GM19043 (cell line): ENCODE results near the gene PRSS38.

Experiments
- ATAC-seq: cut with Tn5 transposase; IDR thresholded peaks from one replicate; pipeline ENCODE4 v1.9.1; 2021; ENCODE audit warnings: low read depth; ENCODE audit not compliant: unreplicated experiment

The PRSS38 gene

DNA sequence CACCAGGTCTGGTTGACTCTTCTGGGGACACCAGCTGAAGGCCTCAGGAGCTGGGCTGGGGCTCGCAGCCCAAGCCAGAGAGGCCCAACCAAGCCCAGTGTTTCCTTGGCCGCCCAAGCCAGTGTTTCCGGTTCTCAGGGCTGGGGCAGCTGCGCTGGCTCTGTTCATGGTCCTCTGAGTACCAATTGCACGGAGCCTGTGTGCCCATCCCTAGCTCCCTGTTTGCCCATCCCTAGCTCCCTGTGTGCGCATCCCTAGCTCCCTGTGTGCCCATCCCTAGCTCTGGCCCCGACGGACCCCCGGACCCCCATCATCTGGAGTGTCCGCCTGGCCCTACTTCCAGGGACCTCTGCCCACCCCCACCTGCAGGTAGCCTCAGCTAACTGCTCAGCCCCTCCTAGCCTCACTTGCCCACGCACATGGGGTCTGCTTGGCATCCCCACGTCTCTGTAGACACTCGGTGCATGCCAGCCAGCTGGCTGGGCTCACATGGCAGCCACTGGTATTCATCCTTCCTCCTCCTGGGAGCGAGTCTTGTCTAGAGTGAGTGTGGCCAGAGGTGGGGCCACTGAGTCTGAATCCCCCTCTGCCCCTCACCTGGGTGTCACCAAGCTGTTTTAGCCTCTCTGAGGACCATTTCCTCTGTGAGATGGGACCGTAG lies 68.3 kb downstream of the PRSS38 start:
- no peak for ATAC-seq

DNA sequence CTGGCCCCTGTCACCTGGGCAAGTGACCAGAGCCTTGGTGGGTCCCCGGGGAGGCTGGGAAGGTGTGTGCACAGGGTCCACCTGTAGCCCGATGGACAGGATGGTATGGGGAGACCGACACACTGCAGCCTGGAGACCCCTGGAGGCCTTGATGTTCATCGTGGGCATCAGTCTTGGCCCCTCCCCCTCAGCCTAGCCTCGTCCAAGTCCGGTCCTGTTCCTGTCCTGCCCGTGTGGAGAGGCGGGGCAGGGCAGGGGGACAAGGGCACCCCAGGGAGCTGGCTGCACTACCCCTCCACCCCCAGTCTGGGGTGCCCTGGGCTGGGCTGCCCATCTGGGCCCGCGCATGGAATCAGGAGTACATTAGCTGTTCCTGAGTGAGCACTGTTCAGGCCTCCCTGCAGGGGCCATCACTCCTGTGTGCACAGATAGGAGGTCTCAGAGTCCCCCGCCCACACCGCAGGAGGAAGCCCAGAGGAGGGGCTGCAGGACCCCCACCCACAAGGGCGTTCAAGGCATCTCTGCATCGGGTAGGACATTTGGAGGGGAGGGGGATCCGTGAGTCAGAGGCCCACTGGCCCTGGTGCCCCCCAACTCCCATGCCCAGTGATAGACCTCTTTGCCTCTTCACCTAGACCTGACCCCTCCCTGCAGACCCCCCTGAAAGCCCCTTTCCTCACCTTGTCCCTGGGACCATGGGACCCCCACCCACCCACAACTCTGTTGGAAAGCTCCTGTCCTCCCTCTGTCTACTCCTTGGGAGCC lies 69.1 kb downstream of the PRSS38 start:
- no peak for ATAC-seq

DNA sequence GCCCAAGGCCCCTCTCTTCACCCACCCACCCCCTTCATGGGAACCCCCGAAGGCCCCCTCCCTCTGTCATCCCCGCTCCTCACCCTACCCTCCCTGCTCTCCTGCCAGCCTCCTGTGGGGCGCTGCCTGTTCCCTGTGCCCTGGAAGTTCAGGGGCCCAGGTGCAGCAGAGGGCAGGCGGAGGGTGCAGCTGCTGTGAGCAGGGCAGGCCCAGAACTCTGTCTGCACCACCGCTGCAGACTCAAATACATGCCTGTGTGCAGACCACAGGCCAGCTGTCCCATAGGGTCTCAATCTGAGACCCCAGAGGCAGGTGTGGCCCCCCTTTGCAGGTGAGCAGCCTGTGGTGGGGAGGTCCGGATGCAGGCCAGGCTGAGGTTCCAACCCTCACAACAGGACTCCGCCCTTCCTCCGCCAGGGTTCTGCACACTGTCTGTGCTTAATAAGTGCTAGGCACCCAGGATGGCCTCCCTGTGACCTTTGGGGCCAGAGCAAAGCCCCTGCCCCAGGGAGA lies 69.7 kb downstream of the PRSS38 start:
- no peak for ATAC-seq

DNA sequence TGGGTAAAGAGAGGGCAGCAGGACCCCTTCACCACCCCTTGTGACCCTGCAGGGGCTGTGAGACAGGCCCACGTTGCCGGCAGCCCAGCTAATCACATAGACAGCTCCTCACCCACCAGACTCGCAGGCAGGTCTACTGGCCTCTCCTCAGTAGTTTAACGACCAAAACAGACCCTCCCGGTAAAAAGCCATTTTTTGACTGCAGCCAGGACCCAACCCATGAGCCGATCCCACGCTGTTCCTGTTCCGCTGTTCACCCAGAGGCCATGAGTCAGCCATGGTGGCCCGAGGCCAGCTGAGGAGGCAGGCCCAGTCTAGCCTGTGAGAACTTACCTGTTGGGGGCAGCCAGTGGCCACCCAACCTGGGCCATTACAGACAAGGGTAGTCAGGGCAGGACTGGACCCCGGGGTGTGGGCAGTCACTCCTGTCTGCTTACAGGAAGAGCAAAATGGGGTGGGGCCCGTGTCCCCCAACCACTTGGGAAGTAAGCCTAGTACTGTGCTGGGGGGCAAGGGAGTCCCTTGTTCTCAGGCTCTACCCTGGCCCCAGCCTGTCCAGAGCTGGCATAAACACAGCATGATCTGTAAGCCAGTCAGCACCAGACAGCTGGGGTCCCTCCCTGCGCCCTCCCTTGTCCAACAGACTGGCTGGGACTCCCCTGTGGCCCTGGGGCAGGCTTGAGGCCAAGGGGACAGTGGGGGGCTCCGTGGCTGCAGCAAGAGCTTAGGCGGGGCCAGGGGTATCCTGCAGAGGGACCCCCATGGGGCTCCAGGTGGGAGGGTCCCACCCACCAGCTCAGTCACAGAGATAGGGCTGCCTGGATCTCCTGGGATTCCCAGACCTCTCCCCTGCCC lies 70.4 kb downstream of the PRSS38 start:
- no peak for ATAC-seq

DNA sequence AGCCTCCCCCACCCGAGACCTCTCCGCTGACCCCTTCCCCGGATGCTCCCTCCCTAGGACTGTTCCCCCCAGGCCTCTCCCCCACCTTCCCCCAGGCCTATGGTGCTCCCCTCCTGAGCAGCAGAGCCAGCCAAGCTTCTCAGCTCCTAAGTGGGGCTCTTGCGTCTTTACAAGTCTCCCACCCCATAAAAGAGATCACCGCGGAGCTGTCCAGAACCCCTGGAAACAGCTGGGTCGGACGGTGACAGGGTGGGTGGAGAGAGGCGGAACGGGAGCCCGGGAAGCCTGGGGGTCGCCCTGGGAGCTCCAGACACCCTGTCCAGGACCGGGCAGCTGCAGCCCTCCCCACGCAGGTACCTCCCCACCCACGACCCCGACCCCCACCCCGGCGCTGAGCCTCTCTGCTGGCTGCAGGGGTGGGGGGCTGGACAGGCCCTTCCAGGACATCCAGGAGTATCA lies 71.1 kb downstream of the PRSS38 start:
- no peak for ATAC-seq

DNA sequence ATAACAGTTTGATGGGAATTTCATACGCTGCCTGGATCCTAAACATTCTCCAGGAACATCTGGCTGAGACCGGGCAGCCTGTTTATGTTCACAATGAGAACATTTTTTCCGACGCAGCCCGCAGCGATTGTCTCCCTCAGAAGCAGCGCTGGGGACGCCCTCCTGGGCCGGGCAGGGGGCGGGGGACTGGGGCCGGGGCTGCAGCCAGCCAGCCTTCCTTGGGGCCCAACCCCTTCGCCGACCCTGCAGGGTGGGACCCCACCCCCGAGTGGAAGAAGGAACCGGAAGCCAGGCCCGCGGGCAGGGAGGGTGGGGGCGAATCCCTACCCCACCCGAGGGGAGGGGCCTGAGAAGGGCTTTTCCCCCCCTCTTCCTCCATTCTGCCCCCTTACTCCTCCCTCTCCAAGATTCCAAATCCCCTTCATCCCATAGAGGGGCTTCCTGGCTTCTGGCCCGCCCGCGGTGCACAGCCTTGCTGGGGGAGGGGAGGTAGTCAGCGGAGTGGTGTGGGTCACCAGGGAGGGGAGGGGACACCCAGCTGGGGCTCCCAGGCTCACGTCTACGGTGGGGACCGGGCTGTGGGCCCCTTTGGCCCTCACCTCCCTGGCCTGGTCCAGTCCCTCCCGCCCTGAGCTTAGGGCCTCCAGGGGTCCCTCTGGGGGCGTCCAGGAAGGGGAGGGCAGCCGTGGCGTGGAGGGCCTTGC lies 71.7 kb downstream of the PRSS38 start:
- no peak for ATAC-seq

DNA sequence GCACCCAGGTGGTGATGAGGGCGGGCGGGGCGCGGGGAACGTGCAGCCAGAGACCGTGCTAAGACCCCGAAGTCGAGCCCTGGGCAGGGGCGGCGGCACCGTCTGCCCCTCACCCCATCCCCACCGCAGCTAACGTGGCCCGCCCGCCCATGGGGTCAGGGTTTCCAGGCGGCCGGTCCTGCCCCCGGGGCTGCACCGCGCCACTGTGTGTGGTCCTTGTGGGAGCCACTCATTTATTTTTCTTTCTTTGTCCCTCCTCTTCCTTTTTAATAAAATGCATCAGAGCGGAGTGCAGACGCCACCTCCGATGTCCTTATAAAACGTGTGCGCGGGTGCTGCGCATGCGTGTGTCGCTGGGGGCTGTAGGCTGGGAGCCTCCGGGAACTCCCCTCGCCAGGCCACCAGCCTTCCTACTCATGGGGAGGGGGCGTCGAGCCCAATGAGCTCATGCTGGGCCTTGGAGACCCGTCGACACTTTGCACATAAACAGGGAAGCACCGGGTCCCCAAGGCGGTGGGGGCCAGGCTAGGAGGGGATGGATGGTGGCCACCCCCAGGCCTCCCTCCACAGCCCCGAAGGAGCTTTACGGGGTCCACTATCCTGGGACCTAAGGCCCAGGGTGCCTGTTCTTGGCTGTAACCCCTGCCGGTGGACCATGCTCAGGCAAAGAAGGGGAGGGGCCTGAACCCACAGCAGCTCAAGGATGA lies 72.4 kb downstream of the PRSS38 start:
- no peak for ATAC-seq

DNA sequence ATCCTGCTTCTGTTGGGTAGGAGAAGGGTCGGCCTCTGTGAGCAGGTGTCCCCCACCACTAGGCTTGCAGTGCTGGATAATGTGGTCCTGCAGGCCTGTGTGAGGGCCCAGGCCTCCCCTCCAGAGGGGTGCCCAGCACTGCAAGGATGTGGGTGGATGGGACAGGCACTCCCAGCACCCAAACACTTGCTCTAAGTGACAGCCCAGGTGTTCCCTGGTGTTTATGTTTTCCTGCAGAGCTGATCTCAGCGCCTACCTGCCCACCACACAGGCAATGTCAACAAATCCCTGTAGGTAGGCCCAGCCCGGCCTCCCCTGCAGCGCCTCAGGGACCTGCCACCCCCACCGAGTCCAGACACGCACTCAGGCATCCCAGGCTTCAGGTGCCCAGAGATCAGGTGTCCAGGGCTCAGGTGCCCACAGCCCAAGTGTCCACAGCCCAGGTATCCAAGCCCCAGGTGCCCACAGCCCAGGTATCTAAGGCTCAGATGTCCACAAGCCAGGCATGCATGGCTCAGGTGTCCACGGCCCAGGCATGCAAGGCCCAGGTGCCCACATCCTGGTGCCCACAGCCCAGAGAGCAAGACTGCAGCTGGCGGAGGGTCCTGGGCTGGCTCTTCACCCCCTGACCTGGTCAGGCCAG lies 73.0 kb downstream of the PRSS38 start:
- no peak for ATAC-seq

DNA sequence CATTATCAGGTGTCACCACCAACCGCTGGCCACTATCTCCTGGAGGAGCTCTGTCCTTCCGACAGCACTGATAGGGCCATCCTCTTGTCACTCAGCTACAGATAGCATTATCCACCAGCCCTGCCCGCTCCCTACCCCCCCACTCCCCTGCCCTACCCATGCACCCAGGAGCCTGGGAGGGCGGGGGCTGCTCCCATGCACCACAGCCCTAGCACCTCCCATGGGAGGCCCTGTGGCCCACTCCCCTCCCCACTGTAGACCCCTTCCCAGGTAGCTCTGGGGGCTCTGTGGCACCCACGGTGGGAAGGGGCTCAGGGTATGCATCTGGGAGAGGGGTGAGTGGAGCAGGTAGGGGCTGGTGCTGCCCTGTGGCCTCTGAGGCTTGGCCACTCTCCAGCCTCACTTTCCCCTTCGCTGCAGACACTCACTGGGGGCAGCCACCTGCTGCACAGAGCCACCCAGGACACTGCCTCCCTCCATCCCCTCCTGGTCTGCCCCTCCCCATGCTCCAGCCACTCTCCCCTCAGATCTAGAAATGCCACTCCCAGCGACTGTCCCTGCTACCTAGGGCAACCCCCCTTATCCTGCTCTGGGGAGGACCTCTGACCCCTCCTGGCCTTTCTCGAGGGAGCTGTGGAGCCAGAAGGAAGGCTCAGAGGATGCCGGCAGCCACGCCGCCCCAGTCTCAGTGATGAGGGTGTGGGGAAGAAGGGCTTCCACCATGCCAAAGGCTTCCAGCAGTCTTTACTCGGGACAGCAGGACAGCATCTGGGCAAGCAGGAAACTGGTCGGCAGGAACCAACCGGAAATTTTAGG lies 73.8 kb downstream of the PRSS38 start:
- no peak for ATAC-seq

DNA sequence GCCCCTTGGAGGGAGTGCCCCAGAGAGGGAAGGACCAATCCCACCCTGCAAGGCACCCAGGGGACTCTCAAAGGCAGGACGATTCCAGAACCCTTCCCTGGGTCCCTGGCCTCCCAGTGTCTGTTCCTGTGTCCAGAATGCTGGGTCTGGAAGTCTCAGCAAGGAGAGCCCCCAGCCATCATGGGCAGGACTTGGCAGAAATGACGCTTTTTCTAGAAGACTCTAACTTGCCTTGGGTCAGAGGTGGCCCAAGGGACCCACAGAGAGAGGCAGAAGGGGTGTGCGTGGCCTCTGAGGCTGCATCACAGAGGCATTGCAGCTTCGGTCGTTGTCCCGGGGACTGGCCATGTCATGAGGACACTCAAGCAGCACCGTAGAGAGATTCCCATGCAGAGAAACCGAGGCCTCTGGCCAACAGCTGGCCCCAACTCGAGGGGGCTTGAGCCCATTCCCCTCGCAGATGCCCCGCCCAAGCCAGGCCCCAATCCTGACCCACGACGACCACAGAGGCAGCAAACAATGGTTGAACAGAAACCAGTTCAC lies 74.5 kb downstream of the PRSS38 start:
- no peak for ATAC-seq

DNA sequence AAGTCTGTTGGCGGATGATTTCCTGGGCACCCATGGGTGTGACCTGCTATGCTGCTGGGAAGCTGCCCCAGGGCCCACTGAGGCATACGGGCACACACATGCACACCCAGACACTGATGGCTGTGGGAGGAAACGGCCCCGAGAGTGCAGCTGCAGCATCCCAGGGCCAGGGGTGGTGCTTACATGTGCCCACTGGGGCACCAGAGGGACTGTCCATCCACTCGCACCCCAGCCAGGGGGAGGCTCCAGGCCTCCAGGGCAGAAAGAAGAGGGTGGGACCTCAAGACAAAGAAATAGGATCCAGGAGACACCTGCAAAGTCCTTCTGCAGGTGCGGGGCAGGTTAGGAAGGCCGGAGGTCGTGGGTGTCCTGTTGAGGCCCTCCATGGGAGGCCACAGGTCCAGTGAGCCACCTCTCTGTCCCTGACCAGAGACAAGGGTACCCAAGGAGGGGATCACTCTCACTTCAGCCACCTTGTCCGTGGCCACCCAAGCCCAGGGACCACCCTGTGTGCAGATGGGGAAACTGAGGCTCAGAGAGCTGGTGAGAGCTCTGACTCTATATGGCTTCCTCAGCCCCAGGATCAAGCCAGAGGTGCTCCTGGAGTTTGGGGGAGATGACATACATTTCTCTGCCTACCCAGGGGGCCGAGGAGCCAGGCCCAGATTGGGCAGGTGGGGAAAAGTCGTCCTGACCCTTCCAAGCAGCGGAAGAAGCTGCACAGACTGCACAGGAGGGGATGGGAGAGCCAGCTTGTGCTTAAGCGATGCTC lies 75.2 kb downstream of the PRSS38 start:
- no peak for ATAC-seq

DNA sequence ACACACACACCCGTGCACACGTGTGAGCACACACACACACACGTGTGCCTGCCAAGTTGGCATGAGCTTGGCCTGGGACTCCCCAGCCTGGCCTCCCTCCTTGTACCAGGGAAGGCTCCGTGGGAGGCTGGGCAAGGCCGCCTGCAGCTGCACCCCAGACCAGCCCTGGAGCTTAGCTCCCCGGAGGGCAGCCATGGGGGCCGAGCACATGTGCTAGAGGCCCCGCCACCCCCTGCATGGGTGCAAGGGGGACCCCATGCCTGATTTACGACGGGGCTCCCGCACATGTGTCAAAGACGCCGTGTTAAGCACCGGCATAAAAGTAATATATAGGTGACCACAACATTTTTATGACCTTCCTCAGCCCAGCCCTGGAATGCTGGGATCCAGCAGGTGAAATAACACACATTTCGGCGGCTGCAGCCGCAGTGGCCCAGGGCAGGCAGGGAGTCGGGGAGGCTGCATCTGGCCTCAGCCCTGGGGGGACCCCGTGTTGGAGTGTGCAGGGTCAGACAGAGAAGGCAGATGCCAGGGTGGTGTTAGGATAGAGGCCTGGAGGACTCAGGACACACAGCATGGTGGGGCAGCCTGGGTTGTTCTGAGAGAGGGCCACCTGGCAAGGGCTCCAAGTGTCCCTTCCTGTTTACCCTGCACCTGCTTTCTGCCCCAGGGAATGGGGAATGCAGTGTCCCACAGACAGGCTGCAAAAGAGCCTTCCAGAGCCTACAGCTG lies 75.9 kb downstream of the PRSS38 start:
- ATAC-seq = no peak

DNA sequence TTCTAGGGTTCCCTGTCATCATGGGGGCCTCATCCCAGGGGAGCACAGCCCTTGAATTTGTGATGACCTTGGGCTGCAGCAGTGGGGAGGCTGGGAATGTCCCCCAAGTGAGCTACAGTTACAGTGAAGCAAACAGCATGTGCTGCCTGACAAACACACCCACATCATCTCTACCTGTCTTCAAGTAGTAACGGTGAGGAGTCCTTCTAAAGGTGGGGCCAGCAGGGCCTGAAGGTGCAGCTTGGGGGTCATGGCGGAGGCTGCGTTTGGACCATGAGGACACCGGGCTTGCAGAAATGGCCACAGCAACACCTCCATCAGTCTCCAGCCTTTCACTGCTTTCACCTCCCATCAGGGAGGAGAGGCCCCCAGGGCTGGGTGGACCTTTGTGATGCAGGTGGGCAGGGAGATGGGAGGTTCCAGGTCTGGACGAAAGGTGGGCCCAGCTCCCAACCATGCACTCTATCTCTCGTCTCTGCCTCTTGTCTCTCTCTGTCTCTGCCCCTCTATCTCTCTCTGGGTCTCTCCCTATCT lies 76.5 kb downstream of the PRSS38 start:
- ATAC-seq = no peak

DNA sequence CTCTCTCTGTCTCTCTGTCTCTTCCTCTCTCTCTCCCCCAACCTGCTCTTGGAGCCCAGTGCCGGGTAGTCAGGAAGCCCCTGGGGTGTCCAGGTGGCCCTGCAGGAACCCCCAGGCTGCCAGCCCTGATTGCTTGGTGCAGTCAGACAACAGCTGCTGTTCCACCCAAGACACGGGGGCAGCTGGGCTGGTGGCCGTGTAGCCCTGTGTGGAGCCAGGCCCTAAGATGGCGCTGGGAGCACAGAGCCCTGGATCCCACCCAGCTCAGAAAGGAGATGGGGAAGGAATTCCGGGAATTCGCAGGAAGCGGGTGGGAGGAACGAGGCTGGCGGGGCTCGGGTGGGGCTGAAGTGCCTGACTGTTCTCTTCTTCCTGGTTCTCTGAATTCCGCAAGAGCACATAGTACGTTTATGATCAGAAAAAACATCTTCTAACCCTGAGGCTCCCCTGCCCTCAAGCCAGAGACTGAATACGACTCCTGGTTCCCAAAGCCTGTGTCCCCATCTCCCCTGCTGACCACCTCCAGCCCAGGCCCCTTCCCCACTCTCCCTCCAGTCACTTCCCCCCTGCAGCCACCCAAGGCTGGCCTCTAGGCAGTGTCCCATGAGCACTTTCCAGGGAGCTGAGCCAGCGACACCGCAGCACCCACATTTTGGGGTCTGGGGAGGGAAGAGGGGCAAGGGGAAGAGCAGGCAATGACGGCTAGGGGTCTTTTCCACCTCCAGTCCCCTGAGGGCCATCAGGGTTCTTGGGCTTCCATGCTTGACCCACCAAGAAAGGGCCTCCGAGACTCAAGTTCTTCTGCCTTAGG lies 77.2 kb downstream of the PRSS38 start:
- ATAC-seq = no peak

DNA sequence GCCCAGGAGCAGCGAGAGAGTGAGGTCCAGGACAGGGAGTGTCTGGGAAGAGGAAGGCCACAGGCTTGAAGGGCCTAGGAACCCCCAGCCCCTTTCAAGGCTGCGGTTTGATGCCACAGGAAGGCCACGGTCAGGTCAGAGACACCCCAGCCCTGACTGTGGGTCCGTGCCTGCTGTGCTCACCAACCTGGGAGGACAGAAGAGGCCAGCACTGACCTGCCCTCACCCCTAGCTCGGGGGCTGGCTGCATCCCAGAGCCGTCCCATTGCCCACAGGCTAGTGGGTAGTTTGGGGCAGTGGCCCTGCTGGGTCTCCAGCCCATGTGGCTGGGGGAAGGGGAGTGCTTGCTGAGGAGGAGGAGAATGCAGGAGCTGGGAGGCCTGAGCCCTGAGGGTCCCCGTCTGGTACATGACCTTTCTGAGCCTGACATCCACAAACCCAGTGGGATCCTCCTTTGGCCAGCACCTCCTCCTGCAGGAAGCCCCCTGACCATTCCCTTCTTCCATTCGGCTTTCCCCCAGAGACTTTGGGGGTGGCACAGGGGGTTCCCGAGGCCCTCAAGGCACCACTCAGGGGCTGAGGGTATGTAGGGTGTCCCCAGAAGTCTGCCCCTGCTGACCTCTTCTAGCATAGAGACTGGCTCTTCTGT lies 77.9 kb downstream of the PRSS38 start:
- ATAC-seq = no peak
